ENCODE measurements around the gene BCL2.

BCL2 gene

DNA sequence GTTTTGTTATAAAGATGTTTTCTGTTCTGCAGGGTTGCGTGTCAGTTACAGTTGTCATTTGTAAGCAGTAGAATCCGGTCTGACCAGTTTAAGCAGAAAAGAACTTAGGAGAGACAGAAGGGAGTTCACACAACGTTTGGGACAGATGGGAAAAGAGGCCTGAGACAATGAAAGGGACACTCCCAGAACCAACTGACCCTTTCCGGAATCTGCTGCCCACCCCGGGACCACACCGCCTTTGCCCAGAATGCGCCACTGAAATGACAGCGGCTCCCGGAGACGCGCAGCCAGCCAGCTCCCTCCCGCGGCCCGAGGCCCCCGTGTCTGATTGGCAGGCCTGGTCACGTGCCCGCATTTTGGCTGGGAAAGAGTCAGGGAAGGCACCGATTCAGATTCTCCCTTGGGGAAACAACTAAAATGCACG, 244.6 kb downstream of the BCL2 start:
- DNase-seq: peak; percentile 82

DNA sequence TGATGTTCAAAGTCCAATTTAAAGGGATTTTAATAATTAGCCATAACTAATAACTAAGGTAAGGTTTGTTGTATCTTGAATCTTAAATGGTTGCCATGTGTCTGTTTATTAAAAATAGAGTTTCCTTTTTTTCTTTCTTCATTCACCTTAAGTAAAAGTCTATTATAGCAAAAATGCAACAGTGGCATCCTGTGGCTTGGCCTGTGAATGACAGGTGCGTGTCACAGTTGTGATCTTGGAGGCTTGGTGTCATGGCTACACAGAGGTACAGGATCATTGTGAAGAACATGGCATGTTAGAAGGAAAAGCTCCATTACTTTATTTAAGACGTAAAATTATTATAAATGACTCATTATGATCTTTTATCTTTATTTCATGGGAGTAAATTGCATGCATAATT, 246.1 kb downstream of the BCL2 start:
- peak; percentile 76 for DNase-seq

Measured in hematopoietic multipotent progenitor cell treated with erythropoietin and hydrocortisone succinate and interleukin-3 and kit ligand, for 8 days (in vitro differentiated cells).